Activated naive CD8-positive, alpha-beta T cell treated with anti-CD3 and anti-CD28 coated beads for 36 hours (primary cell): ENCODE data around the gene SLC41A3. TPM values are rescaled to one million over a fixed set of nuclear protein-coding genes. Genes with fewer than 3 reads are reported as not detected.

Experiments used
- DNase-seq: peaks from one replicate; pipeline ENCODE4 v3.0.0; 2021
- H3K27ac Mint-ChIP-seq: one replicate; pipeline ENCODE4 v1.8.0; 2022; ENCODE audit warnings: mild to moderate bottlenecking, moderate library complexity, mixed read lengths
- H3K27me3 Mint-ChIP-seq: one replicate; pipeline ENCODE4 v1.8.0; 2022; ENCODE audit warnings: mild to moderate bottlenecking, mixed read lengths
- H3K36me3 Mint-ChIP-seq: one replicate; pipeline ENCODE4 v1.8.0; 2021; ENCODE audit warnings: mild to moderate bottlenecking, mixed read lengths
- H3K4me1 Mint-ChIP-seq: one replicate; pipeline ENCODE4 v1.8.0; 2021; ENCODE audit warnings: mixed read lengths
- H3K4me3 Mint-ChIP-seq: one replicate; pipeline ENCODE4 v1.8.0; 2022; ENCODE audit warnings: mild to moderate bottlenecking, moderate library complexity, mixed read lengths
- H3K9me3 Mint-ChIP-seq: one replicate; pipeline ENCODE4 v1.8.0; 2022; ENCODE audit warnings: mixed read lengths
- total RNA-seq, 2 experiments: library from RNA; stranded (reverse); gene quantifications; one replicate each; pipeline ENCODE4 v1.2.3, GENCODE V29; 2021

SLC41A3 gene
- 10 to 100 TPM; 26.6 to 30.7 TPM for total RNA-seq

- peak; percentile 90 for DNase-seq
- Mint-ChIP-seq H3K9me3 (peaks cover 2% of the 10 kb centered on the region), H3K27me3 (no peaks in the 10 kb centered on the region), H3K27ac (peak within 1 kb of the TSS; percentile 94), H3K4me1 (peaks cover 24% of the 10 kb centered on the region), H3K4me3 (peak within 1 kb of the TSS; percentile 97), H3K36me3 (peaks cover 24% of the 10 kb centered on the region)
These were observed at the start of gene SLC41A3 for GRCh38 chr3:126083913-126084767. Gene SLC41A3 (minus strand): TSS chr3:126084124. CDS start chr3:126068219, 15,905 bp downstream.

DNA sequence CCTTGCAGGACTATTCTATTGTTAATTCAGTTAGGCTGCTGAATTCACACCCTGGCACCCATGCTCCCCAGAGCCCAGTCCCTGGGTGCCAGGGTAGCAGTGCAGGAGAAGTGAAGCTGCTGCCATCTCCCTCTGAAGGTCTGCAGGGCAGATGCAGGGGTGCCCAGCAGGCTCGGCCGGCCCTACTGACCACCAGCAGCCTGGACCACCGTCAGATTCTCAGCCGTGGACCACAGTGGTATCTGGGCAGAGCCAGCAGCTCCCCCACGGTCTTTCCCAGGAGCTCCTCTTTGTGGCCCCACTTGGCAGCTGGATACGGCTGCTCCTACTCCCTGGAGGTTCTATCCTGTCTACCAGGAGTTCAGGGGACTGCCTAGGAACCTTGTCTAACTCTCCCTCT lies 49.7 kb upstream of the SLC41A3 start:
- Mint-ChIP-seq H3K9me3 (no peaks in the 10 kb centered on the region), H3K27me3 (peaks cover 4% of the 10 kb centered on the region), H3K27ac (no peak overlapping the region), H3K4me1 (no peaks in the 10 kb centered on the region), H3K4me3 (no peak overlapping the region), H3K36me3 (no peaks in the 10 kb centered on the region)
- no peak for DNase-seq

- no peak overlapping the region for H3K4me3 Mint-ChIP-seq
- no peaks in the 10 kb centered on the region for H3K36me3 Mint-ChIP-seq
- peaks cover 4% of the 10 kb centered on the region for H3K27me3 Mint-ChIP-seq
- H3K27ac Mint-ChIP-seq, result no peak overlapping the region
- DNase-seq, result no peak
- H3K9me3 Mint-ChIP-seq, result no peaks in the 10 kb centered on the region
- H3K4me1 Mint-ChIP-seq, result no peaks in the 10 kb centered on the region
These were observed 49.0 kb upstream of the SLC41A3 start for GRCh38 chr3:126132751-126133511.

DNA sequence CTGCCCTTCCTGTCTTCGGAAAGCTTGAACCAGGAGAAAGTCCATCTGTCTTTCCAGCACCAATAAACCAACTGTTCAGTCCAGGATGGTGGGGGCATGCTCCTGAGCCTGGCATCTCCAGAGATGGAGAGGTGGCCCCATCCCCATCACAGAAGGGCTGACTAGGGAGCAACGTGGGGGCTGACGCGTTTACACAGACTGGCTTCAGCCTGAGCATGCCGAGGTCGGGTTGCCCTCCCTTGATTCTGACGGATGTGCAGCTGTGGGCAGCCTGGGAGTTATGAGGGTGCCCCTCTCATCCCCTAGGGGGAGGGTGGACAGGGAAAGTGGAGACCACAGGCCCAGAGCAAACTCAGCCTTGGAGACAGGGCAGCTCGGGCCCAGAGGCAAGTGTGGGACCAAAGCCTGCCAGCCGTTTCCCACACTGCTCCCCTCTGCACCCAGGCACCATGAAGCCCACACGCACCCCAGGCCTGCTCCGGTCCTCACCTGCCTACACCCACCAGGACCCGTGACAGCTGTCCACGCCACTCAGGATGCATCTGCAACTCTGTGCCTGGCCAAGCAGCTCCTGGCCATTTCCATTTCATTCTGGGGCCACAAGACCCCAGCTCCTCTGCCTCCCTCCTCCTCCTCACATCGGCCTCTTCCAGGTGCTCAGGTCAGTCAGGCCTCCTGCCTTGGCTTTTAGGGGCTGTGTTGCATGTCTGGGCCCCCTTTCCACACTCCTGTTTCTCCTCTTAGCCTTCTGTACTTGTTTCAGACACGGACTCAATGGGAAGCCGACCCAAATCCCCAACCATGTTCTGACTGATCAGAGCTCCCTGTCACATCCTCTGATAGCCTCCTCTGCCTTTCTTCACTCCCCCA lies 48.2 kb upstream of the SLC41A3 start:
- no peak for DNase-seq

GRCh38 chr3:126130981-126131745 lies 47.2 kb upstream of the SLC41A3 start:
- Mint-ChIP-seq H3K9me3 (no peaks in the 10 kb centered on the region), H3K27me3 (peaks cover 4% of the 10 kb centered on the region), H3K4me1 (no peaks in the 10 kb centered on the region), H3K36me3 (no peaks in the 10 kb centered on the region), H3K4me3 (no peak overlapping the region), H3K27ac (no peak overlapping the region)
- no peak for DNase-seq

More for the DNA sequence above, 48.2 kb upstream of the SLC41A3 start:
- no peaks in the 10 kb centered on the region for H3K36me3 Mint-ChIP-seq
- no peak overlapping the region for H3K4me3 Mint-ChIP-seq
- H3K4me1 Mint-ChIP-seq, result no peaks in the 10 kb centered on the region
- no peaks in the 10 kb centered on the region for H3K9me3 Mint-ChIP-seq
- no peak overlapping the region for H3K27ac Mint-ChIP-seq
- peaks cover 4% of the 10 kb centered on the region for H3K27me3 Mint-ChIP-seq

DNA sequence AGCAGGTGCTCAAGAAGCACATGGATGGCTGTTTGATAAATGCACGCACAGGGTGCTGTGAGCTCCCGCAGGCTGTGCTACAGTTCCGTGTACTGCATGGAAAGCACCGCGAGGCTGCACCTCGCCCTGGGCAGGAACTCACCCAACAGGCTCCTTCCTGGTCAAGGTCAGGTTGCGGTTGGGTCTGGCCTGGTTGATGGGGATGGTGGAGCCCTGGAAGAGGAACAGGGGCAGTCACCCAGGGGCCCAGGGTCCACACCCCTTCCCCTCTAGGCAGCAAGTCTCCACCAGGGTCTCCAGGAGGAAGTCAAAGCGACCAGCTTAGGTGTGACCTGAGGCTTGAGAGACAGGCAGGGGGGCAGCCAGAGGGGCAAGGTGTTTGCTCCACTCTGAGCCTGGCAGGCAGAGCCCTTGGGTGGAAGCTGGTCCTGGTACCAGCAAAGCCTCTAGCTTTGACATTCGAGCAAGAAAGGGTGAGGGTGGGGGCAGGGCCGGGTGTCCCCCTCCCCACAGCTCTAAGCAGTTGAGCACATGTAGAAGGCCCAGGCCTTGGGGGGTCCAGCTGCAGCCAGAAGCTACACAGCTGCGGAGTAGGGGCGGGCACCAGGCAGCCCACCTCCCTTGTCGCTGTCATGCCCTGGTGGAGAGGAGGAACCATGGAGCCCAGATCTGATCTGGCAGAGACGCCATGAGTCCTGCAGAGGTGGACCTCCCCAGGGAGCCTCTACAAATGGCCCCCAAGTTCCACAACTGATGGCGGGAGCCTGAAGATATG lies 46.3 kb upstream of the SLC41A3 start:
- no peaks in the 10 kb centered on the region for H3K27me3 Mint-ChIP-seq
- H3K27ac Mint-ChIP-seq, result no peak overlapping the region
- H3K4me1 Mint-ChIP-seq, result no peaks in the 10 kb centered on the region
- no peak overlapping the region for H3K4me3 Mint-ChIP-seq
- no peak for DNase-seq
- no peaks in the 10 kb centered on the region for H3K9me3 Mint-ChIP-seq
- no peaks in the 10 kb centered on the region for H3K36me3 Mint-ChIP-seq

DNA sequence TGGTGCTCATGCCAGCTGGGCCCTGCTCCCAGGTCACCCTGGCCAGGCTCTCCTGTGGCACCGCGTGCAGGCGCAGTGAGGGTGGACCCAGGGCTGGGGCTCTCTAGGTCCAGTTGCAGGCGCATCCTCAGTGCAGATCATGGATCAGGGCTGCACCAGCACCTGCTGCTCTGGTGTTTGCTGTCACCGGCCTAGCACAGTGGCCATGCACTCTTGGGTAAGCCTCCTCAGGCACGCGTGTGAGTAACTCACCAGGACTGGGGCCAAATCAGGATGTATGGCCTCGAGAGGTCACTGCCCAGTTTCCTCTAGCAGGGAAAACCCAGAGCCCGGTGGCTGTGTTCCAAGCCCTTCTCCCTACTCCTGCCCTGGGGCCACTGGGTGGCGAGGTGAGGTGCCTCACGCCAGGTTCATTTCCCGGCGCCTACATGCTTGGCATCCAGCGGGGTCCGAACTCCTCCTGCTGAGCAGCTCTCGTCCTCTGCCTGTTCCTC lies 45.5 kb upstream of the SLC41A3 start:
- Mint-ChIP-seq H3K27ac (no peak overlapping the region), H3K27me3 (no peaks in the 10 kb centered on the region), H3K36me3 (no peaks in the 10 kb centered on the region), H3K4me3 (no peak overlapping the region), H3K4me1 (no peaks in the 10 kb centered on the region), H3K9me3 (no peaks in the 10 kb centered on the region)
- DNase-seq, result no peak

DNA sequence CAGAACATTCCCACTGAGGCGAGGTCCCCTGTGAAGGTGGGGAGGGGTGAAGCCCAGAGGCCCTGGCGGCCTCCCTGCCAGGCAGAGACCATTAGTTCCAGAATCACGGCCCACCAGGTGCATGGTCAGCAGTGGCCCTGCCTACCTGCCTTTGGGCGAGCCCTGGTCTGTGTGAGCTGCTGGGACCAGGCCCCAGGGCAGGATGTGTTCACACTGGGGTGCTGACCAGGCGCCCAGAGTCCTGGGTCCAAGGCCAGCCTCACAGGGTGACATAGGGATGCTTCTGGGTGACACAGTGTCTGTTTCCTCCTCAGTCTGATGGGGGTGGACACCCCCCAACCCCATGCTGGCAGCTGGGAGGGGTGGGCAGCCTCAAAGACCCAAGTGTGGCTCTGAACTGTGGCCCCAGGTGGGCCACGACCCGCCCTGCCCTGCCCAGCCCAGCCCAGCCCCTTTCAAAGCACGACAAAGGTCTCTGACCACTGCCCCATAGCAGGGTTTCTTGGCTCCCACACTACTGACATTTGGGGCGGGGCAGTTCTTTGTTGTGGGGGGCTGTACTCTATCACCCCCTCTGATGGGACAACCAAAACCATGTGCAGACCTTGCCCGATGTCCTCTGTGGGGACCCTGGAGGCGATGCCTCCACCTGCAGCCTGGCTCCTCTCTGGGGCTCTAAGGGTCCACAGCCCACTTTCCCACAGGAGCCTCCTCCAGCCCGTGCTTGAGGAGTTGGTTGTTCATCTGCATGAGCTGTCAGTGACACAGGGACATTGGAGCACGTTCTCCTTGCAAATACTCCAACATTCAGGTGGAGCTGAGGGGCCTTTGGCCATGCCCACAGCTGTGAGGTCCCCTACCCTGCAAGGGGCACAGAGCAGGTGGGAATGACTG lies 44.8 kb upstream of the SLC41A3 start:
- DNase-seq, result no peak
- H3K27me3 Mint-ChIP-seq, result no peaks in the 10 kb centered on the region

GRCh38 chr3:126127904-126128303 lies 44.0 kb upstream of the SLC41A3 start:
- Mint-ChIP-seq H3K27me3 (no peaks in the 10 kb centered on the region), H3K4me3 (no peak overlapping the region), H3K27ac (no peak overlapping the region), H3K9me3 (no peaks in the 10 kb centered on the region), H3K36me3 (no peaks in the 10 kb centered on the region), H3K4me1 (no peaks in the 10 kb centered on the region)
- DNase-seq, result no peak

More for the DNA sequence above, 44.8 kb upstream of the SLC41A3 start:
- no peaks in the 10 kb centered on the region for H3K9me3 Mint-ChIP-seq
- H3K36me3 Mint-ChIP-seq, result no peaks in the 10 kb centered on the region
- H3K4me3 Mint-ChIP-seq, result no peak overlapping the region
- no peak overlapping the region for H3K27ac Mint-ChIP-seq
- no peaks in the 10 kb centered on the region for H3K4me1 Mint-ChIP-seq

GRCh38 chr3:126127452-126127851 lies 43.5 kb upstream of the SLC41A3 start:
- Mint-ChIP-seq H3K27me3 (no peaks in the 10 kb centered on the region), H3K4me1 (no peaks in the 10 kb centered on the region), H3K4me3 (no peak overlapping the region), H3K27ac (no peak overlapping the region), H3K36me3 (no peaks in the 10 kb centered on the region), H3K9me3 (no peaks in the 10 kb centered on the region)
- no peak for DNase-seq

GRCh38 chr3:126126811-126127431 lies 43.0 kb upstream of the SLC41A3 start:
- H3K9me3 Mint-ChIP-seq, result no peaks in the 10 kb centered on the region
- H3K27me3 Mint-ChIP-seq, result no peaks in the 10 kb centered on the region
- DNase-seq, result no peak
- H3K36me3 Mint-ChIP-seq, result no peaks in the 10 kb centered on the region
- no peaks in the 10 kb centered on the region for H3K4me1 Mint-ChIP-seq
- H3K4me3 Mint-ChIP-seq, result no peak overlapping the region
- H3K27ac Mint-ChIP-seq, result no peak overlapping the region

DNA sequence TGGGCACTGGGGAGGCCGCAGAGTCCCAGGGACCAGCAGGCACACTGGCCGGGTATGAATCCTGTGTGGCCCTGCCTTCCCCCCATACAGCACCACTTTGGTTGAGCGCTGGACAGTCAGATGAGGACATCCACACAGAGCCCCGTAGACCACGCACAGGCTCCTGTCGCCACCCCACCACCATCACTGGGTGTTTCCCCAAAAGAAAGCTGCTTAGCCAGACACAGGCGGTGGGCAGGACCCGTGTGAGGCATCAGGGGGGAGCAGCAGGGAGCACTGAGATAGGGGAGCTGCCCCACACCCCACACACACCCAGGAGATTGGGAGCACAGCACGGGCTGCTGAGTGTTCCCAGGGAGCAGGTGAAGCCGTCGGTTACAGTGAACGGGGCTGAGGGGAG lies 42.4 kb upstream of the SLC41A3 start:
- H3K4me3 Mint-ChIP-seq, result no peak overlapping the region
- H3K4me1 Mint-ChIP-seq, result no peaks in the 10 kb centered on the region
- H3K27ac Mint-ChIP-seq, result no peak overlapping the region
- no peak for DNase-seq
- no peaks in the 10 kb centered on the region for H3K27me3 Mint-ChIP-seq
- H3K9me3 Mint-ChIP-seq, result no peaks in the 10 kb centered on the region
- no peaks in the 10 kb centered on the region for H3K36me3 Mint-ChIP-seq
